GM12878 (cell line): Measurements from ENCODE around the gene LDLRAD4. TPM values are rescaled to one million over a fixed set of nuclear protein-coding genes. Genes with fewer than 3 reads are reported as not detected.

Source experiments
- CBX5 ChIP-seq: sonication (generic); IDR thresholded peaks from 2 replicates; pipeline ENCODE4 v1.6.1; 2016; ENCODE audit warnings: low read depth, moderate library complexity, mild to moderate bottlenecking, inconsistent platforms
- EP300 ChIP-seq, 2 experiments: fragments of 150-350 bp in 1 of 2; IDR thresholded peaks; 2 replicates each; pipeline ENCODE4 v1.6.1; 2011 to 2012; ENCODE audit warnings: low read depth in 2 of 2, low read length in 2 of 2, borderline replicate concordance in 1 of 2, improper control_type of control experiment in 1 of 2, inconsistent platforms in 1 of 2; ENCODE audit not compliant: control insufficient read depth in 1 of 2
- ESRRA ChIP-seq: IDR thresholded peaks from 2 replicates; pipeline ENCODE4 v1.6.1; 2012; ENCODE audit warnings: mild to moderate bottlenecking, low read length, improper control_type of control experiment
- HDGF ChIP-seq: fragments of 450-650 bp; IDR thresholded peaks from 2 replicates; pipeline ENCODE4 v1.6.1; 2016; ENCODE audit warnings: antibody characterized with exemption
- IKZF2 ChIP-seq, 2 experiments: fragments of 450-650 bp; IDR thresholded peaks; 2 replicates each; pipeline ENCODE4 v1.6.1; 2017; ENCODE audit warnings: mild to moderate bottlenecking in 2 of 2, moderate library complexity in 2 of 2
- NRF1 ChIP-seq: conservative IDR thresholded peaks from 2 replicates; pipeline ENCODE4 v1.6.1; 2011; ENCODE audit warnings: mild to moderate bottlenecking, low read depth, low read length, improper control_type of control experiment
- POLR2A ChIP-seq: IDR thresholded peaks from 2 replicates; pipeline ENCODE4 v1.6.1; 2011; ENCODE audit warnings: low read depth, mild to moderate bottlenecking, low read length
- RELB ChIP-seq: fragments of 450-650 bp; IDR thresholded peaks from 2 replicates; pipeline ENCODE4 v1.6.1; 2017; ENCODE audit warnings: low read depth, mild to moderate bottlenecking, moderate library complexity
- SPI1 ChIP-seq: IDR thresholded peaks from 2 replicates; pipeline ENCODE4 v1.6.1; 2011; ENCODE audit warnings: low read depth, mild to moderate bottlenecking, low read length, moderate library complexity, borderline replicate concordance; ENCODE audit not compliant: insufficient read depth
- TAF1 ChIP-seq: IDR thresholded peaks from 2 replicates; pipeline ENCODE4 v1.6.1; 2011; ENCODE audit warnings: mild to moderate bottlenecking, low read depth, low read length, borderline replicate concordance
- polyA plus RNA-seq, 11 experiments: library from polyadenylated mRNA; depleted of rRNA in 4 of 11; unstranded in 6 of 11; stranded (reverse) in 5 of 11; fragments of >200 nt; fragmentation: Nextera tagmentation in 4 of 11; fragmentation: Illumina TruSeq in 1 of 11; extraction: Ambion mirVana in 4 of 11; extraction: Trizol in 1 of 11; gene quantifications; 1 replicate in 1 of 11; 2 replicates in 10 of 11; pipeline versions ENCODE4 v1.2.1 to v1.2.3, GENCODE V29; 2011 to 2016; ENCODE audit warnings: inconsistent platforms in 2 of 11, missing spikeins in 2 of 11, low read depth in 1 of 11
- total RNA-seq, 4 experiments: library from RNA; depleted of rRNA in 3 of 4; stranded (reverse); fragments of >200 nt in 3 of 4; fragmentation: Illumina TruSeq in 1 of 4; extraction: Trizol in 1 of 4; gene quantifications; 2 replicates each; pipeline versions ENCODE4 v1.2.1 to v1.2.3, GENCODE V29; 2013 to 2021

Gene LDLRAD4
- total and polyA plus RNA-seq, 10 of the 15 experiments (the other 5 are each of a cell fraction or from before 2014, with no cell fraction given): 2.7 to 16.8 (median 11.2) TPM

DNA sequence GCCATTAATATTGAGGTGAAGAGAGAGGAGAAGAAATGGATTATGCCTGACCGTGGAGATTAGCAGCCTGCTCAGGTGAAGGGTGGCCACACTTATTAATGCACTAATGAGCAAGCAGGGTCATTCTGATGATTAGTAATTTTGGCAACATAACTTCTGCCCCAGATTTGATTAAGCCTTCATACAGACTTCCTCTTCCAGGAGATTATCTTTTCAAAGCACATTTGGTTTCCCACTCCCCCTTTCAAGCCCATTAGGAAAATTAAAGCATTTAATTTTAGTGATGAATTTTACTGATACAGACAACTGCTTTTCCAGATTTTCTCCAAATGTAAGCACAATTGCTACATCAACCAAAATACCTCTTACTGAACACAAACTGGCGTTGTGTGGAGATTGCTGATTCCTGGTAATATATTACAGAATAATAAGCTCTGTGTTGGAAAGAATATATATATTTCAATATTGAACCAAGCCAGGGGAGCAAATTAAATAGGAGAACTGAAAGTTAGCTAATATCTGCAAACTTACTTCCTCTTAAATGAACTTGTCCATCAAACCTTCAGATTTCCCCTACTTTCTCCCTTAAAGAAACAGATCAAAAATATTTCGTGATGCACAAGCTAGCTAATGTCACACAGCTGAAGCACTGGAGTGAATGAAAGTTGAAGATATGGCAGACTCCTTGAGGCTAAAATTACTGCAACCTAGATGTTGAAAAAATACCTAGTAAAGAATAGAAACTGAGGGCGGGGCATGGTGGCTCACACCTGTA, 367.0 kb downstream of the LDLRAD4 start (continued):
- no peak for TF ChIP-seq HDGF
- TF ChIP-seq SPI1: peak; percentile 87
- TF ChIP-seq IKZF2 (IDR thresholded peaks at IDR 0.05): peak in 1 of 2 experiments; percentile 19; a peak in 2 of 4 replicates
- TF ChIP-seq POLR2A: no peak
- TF ChIP-seq RELB: peak; percentile 67
- peak; percentile 15 to 46; a peak in 3 of 4 replicates for TF ChIP-seq EP300 (IDR thresholded peaks at IDR 0.05; ENCODE audit: borderline replicate concordance in 1 of 2, control insufficient read depth in 1 of 2, low read depth in 2 of 2, low read length in 2 of 2)
- TF ChIP-seq TAF1: no peak
- TF ChIP-seq CBX5: 0 out of 2 replicates have a peak, but pooled peaks have one; percentile 24
- no peak for TF ChIP-seq ESRRA
- no peak for TF ChIP-seq NRF1
